Liver (tissue), 9 donors: ENCODE data around the gene CFAP61. TPM values are rescaled to one million over a fixed set of nuclear protein-coding genes. Genes with fewer than 3 reads are reported as not detected.

Source experiments
- DNase-seq: peaks from one replicate; pipeline ENCODE4 v3.0.0-alpha.2; 2017; ENCODE audit warnings: low spot score
- H3K27ac ChIP-seq, 2 donors: one replicate each; pipeline ENCODE4 v1.7.0; 2013; ENCODE audit warnings: inconsistent platforms in 2 of 2, low read length in 2 of 2, control low read depth in 1 of 2, low read depth in 1 of 2, mild to moderate bottlenecking in 1 of 2
- H3K27me3 ChIP-seq, 4 donors: one replicate each; pipeline versions ENCODE4 v1.6.1 to v1.7.0; 2013; ENCODE audit warnings: low read length in 3 of 4, inconsistent platforms in 1 of 4, mild to moderate bottlenecking in 1 of 4, moderate library complexity in 1 of 4; ENCODE audit not compliant: control insufficient read depth in 4 of 4, insufficient read depth in 4 of 4
- H3K36me3 ChIP-seq, 4 donors: one replicate each; pipeline versions ENCODE4 v1.6.1 to v1.7.0; 2013; ENCODE audit warnings: low read length in 3 of 4, mild to moderate bottlenecking in 3 of 4, low read depth in 1 of 4, moderate library complexity in 1 of 4; ENCODE audit not compliant: control insufficient read depth in 4 of 4, insufficient read depth in 3 of 4
- H3K4me1 ChIP-seq, 4 donors: one replicate each; pipeline versions ENCODE4 v1.6.1 to v1.7.0; 2013; ENCODE audit warnings: low read length in 3 of 4, mild to moderate bottlenecking in 3 of 4, moderate library complexity in 1 of 4; ENCODE audit not compliant: control insufficient read depth in 4 of 4, insufficient read depth in 4 of 4
- H3K4me3 ChIP-seq, 3 donors: one replicate each; pipeline versions ENCODE4 v1.6.1 to v1.7.0; 2013; ENCODE audit warnings: low read length in 3 of 3, control low read depth in 1 of 3, low read depth in 1 of 3, mild to moderate bottlenecking in 1 of 3
- H3K9ac ChIP-seq, 2 donors: one replicate each; pipeline ENCODE4 v1.7.0; 2013; ENCODE audit warnings: low read length in 2 of 2, mild to moderate bottlenecking in 2 of 2, moderate library complexity in 2 of 2, control low read depth in 1 of 2, low read depth in 1 of 2
- H3K9me3 ChIP-seq, 4 donors: one replicate each; pipeline versions ENCODE4 v1.6.1 to v1.7.0; 2013; ENCODE audit warnings: low read length in 3 of 4; ENCODE audit not compliant: control insufficient read depth in 4 of 4
- ATF3 ChIP-seq: IDR thresholded peaks from 2 replicates; pipeline ENCODE4 v1.6.1; 2016; ENCODE audit warnings: antibody characterized with exemption
- CTCF ChIP-seq: fragments of 150-350 bp; IDR thresholded peaks from 2 replicates; pipeline ENCODE4 v1.5.1; 2017; ENCODE audit warnings: improper control_type of control experiment, low read depth, low read length; ENCODE audit not compliant: missing input control
- EGR1 ChIP-seq, 2 donors: IDR thresholded peaks; 2 replicates each; pipeline ENCODE4 v1.6.1; 2016 to 2018; ENCODE audit warnings: antibody characterized with exemption in 2 of 2, low read depth in 2 of 2
- FOXA1 ChIP-seq: IDR thresholded peaks from 2 replicates; pipeline ENCODE4 v1.6.1; 2016; ENCODE audit warnings: antibody characterized with exemption
- FOXA2 ChIP-seq: IDR thresholded peaks from 2 replicates; pipeline ENCODE4 v1.6.1; 2016; ENCODE audit warnings: antibody characterized with exemption
- GABPA ChIP-seq, 2 donors: IDR thresholded peaks in 1 of 2; conservative IDR thresholded peaks in 1 of 2; 2 replicates each; pipeline ENCODE4 v1.6.1; 2016; ENCODE audit warnings: antibody characterized with exemption in 2 of 2, mild to moderate bottlenecking in 1 of 2, moderate library complexity in 1 of 2
- HNF4A ChIP-seq, 2 donors: conservative IDR thresholded peaks; 2 replicates each; pipeline ENCODE4 v1.6.1; 2016; ENCODE audit warnings: antibody characterized with exemption in 2 of 2, mild to moderate bottlenecking in 2 of 2
- HNF4G ChIP-seq: IDR thresholded peaks from 2 replicates; pipeline ENCODE4 v1.6.1; 2016; ENCODE audit warnings: antibody characterized with exemption
- NR2F2 ChIP-seq: IDR thresholded peaks from 2 replicates; pipeline ENCODE4 v1.6.1; 2016; ENCODE audit warnings: antibody characterized with exemption
- REST ChIP-seq: IDR thresholded peaks from 2 replicates; pipeline ENCODE4 v1.6.1; 2016; ENCODE audit warnings: antibody characterized with exemption, mild to moderate bottlenecking
- RXRA ChIP-seq, 2 donors: IDR thresholded peaks; 2 replicates each; pipeline ENCODE4 v1.6.1; 2017 to 2018; ENCODE audit warnings: antibody characterized with exemption in 2 of 2, mild to moderate bottlenecking in 1 of 2
- SP1 ChIP-seq: IDR thresholded peaks from 2 replicates; pipeline ENCODE4 v1.6.1; 2018; ENCODE audit warnings: antibody characterized with exemption, mild to moderate bottlenecking
- TAF1 ChIP-seq: conservative IDR thresholded peaks from 2 replicates; pipeline ENCODE4 v1.6.1; 2016; ENCODE audit warnings: antibody characterized with exemption, mild to moderate bottlenecking
- YY1 ChIP-seq: IDR thresholded peaks from 2 replicates; pipeline ENCODE4 v1.6.1; 2016; ENCODE audit warnings: antibody characterized with exemption, mild to moderate bottlenecking
- ZBTB33 ChIP-seq: IDR thresholded peaks from 2 replicates; pipeline ENCODE4 v1.6.1; 2016; ENCODE audit warnings: antibody characterized with exemption
- WGBS: extraction: QIAGEN DNeasy Blood & Tissue Kit; methylation state at CpG from one replicate; pipeline ENCODE4 v1.1.7; 2013; 5-methylcytosine and 5-hydroxymethylcytosine counted together
- polyA plus RNA-seq, 2 donors: library from polyadenylated mRNA; stranded (reverse) in 1 of 2; unstranded in 1 of 2; fragments of 200-250 nt in 1 of 2; fragments of >200 nt in 1 of 2; fragmentation: Nextera tagmentation in 1 of 2; extraction: Ambion mirVana in 1 of 2; gene quantifications; one replicate each; pipeline versions ENCODE4 v1.2.1 to v1.2.3, GENCODE V29; 2013 to 2015
- total RNA-seq, 2 donors: library from RNA; depleted of rRNA; stranded (reverse); fragments of >200 nt; gene quantifications; one replicate each; pipeline ENCODE4 v1.2.3, GENCODE V29; 2014
- donor health status: healthy.
- donor health status: healthy.
- donor health status: healthy.
- donor health status: healthy.
- donor health status: healthy.

The CFAP61 gene
- total and polyA plus RNA-seq, 4 donors, result 0.05 TPM; not detected in 3

GRCh38 chr20:20094410-20094809, 42.1 kb downstream of the CFAP61 start:
- TF ChIP-seq SP1, result no peak
- Histone ChIP-seq H3K4me1 (no peaks in the 10 kb centered on the region), H3K4me3 (no peak overlapping the region), H3K9me3 (no peaks in the 10 kb centered on the region), H3K27ac (no peak overlapping the region), H3K27me3 (peaks cover 0 to 5% (median 0%) of the 10 kb centered on the region in 4 donors), H3K9ac (no peak overlapping the region), H3K36me3 (no peaks in the 10 kb centered on the region)
- DNase-seq, result no peak
- 70% methylated on average over 6 of the region's 6 CpGs for WGBS

- no peak for TF ChIP-seq HNF4A (conservative IDR thresholded peaks at IDR 0.05)
- no peak for TF ChIP-seq ZBTB33
- TF ChIP-seq ATF3, result no peak
- TF ChIP-seq FOXA1, result no peak
- no peak for TF ChIP-seq TAF1
- TF ChIP-seq GABPA (IDR thresholded peaks at IDR 0.05 in 1 of 2, conservative IDR thresholded peaks at IDR 0.05 in 1 of 2), result no peak
- TF ChIP-seq FOXA2, result no peak
- no peak for TF ChIP-seq YY1
- TF ChIP-seq SP1, result no peak
- TF ChIP-seq REST, result no peak
- no peak for TF ChIP-seq RXRA (IDR thresholded peaks at IDR 0.05)
- peaks cover 0 to 5% (median 0%) of the 10 kb centered on the region in 4 donors for H3K27me3 ChIP-seq
- no peak overlapping the region for H3K4me3 ChIP-seq
- no peaks in the 10 kb centered on the region for H3K9me3 ChIP-seq
- 86% methylated on average over 10 of the region's 10 CpGs for WGBS
- H3K9ac ChIP-seq, result no peak overlapping the region
- no peak for DNase-seq
- H3K4me1 ChIP-seq, result no peaks in the 10 kb centered on the region
- H3K36me3 ChIP-seq, result no peaks in the 10 kb centered on the region
- H3K27ac ChIP-seq, result no peak overlapping the region
Measured at GRCh38 chr20:20095114-20095872, 43.0 kb downstream of the CFAP61 start.

- no peaks in the 10 kb centered on the region for H3K4me1 ChIP-seq
- peaks cover 0 to 5% (median 0%) of the 10 kb centered on the region in 4 donors for H3K27me3 ChIP-seq
- 89% methylated on average over 11 of the region's 11 CpGs for WGBS
- H3K4me3 ChIP-seq, result no peak overlapping the region
- no peak overlapping the region for H3K9ac ChIP-seq
- no peaks in the 10 kb centered on the region for H3K36me3 ChIP-seq
- H3K27ac ChIP-seq, result no peak overlapping the region
- DNase-seq, result no peak
- H3K9me3 ChIP-seq, result no peaks in the 10 kb centered on the region
- TF ChIP-seq TAF1, result no peak
- TF ChIP-seq HNF4A (conservative IDR thresholded peaks at IDR 0.05), result no peak
- no peak for TF ChIP-seq EGR1 (IDR thresholded peaks at IDR 0.05; ENCODE audit: low read depth in 2 of 2)
- TF ChIP-seq REST, result no peak
- no peak for TF ChIP-seq NR2F2
- no peak for TF ChIP-seq RXRA (IDR thresholded peaks at IDR 0.05)
- TF ChIP-seq CTCF, result no peak
- no peak for TF ChIP-seq HNF4G
- TF ChIP-seq FOXA1, result no peak
- no peak for TF ChIP-seq ATF3
Measured at GRCh38 chr20:20096421-20096820, 44.1 kb downstream of the CFAP61 start.
